Stomach (tissue), 9 donors: Measurements from ENCODE around the gene NUMB. TPM values are rescaled to one million over a fixed set of nuclear protein-coding genes. Genes with fewer than 3 reads are reported as not detected.

Experiments
- DNase-seq, 2 donors: peaks; one replicate each; pipeline versions ENCODE4 v3.0.0 to v3.0.0-alpha.2; 2013 to 2019
- H3K27ac ChIP-seq, 5 donors: fragments of 200-600 bp in 4 of 5; sonication (generic) in 4 of 5; one replicate each; pipeline ENCODE4 v1.5.1; 2013 to 2019; ENCODE audit warnings: mild to moderate bottlenecking in 1 of 5, moderate library complexity in 1 of 5
- H3K27me3 ChIP-seq, 3 donors: fragments of 200-600 bp; sonication (generic); one replicate each; pipeline ENCODE4 v1.5.1; 2017 to 2019; ENCODE audit warnings: mixed run types in 1 of 3
- H3K36me3 ChIP-seq, 4 donors: fragments of 200-600 bp; sonication (generic); 1 replicate in 3 of 4; 2 replicates in 1 of 4; pipeline ENCODE4 v1.5.1; 2016 to 2019
- H3K4me1 ChIP-seq, 4 donors: fragments of 200-600 bp; sonication (generic); one replicate each; pipeline ENCODE4 v1.5.1; 2016 to 2019
- H3K4me3 ChIP-seq, 4 donors: fragments of 200-600 bp; sonication (generic) in 3 of 4; one replicate each; pipeline ENCODE4 v1.5.1; 2016 to 2019; ENCODE audit warnings: mild to moderate bottlenecking in 1 of 4
- H3K9me3 ChIP-seq, 4 donors: fragments of 200-600 bp; sonication (generic); one replicate each; pipeline ENCODE4 v1.5.1; 2016 to 2019
- EP300 ChIP-seq: sonication (generic); formaldehyde crosslinking; IDR thresholded peaks from one replicate; pipeline ENCODE4 v1.6.1; 2017; ENCODE audit warnings: antibody characterized with exemption
- POLR2A ChIP-seq, 4 donors: fragments of 450-650 bp; IDR thresholded peaks; one replicate each; pipeline ENCODE4 v1.6.1; 2016; ENCODE audit warnings: antibody characterized with exemption in 4 of 4, control low read depth in 2 of 4, mild to moderate bottlenecking in 1 of 4, moderate library complexity in 1 of 4
- POLR2AphosphoS5 ChIP-seq, 3 donors: sonication (generic); formaldehyde crosslinking; IDR thresholded peaks; one replicate each; pipeline ENCODE4 v1.6.1; 2016; ENCODE audit warnings: antibody characterized with exemption in 3 of 3
- WGBS, 5 donors: extraction: QIAGEN DNeasy Blood & Tissue Kit in 3 of 5; methylation state at CpG; one replicate each; pipeline versions ENCODE4 v1.1.5 to v1.1.7; 2013 to 2018; 5-methylcytosine and 5-hydroxymethylcytosine counted together
- intact Hi-C: fragments of 100-400 bp; cut with DNase I; formaldehyde crosslinking; loops from one replicate; pipeline ENCODE4 v1.15.1; 2023; ENCODE audit warnings: low total_unique reads
- polyA plus RNA-seq, 3 donors: library from polyadenylated mRNA; stranded (reverse); fragments of 200-250 nt; gene quantifications; one replicate each; pipeline ENCODE4 v1.2.3, GENCODE V29; 2013
- total RNA-seq, 5 donors: library from RNA; depleted of rRNA; stranded (reverse); fragments of >200 nt; gene quantifications; one replicate each; pipeline versions ENCODE4 v1.1.0 to v1.2.3, GENCODE V29; 2014 to 2016
- TF ChIP-seq, protein P1 (sequence below), 7 experiments: fragments of 450-650 bp in 4 of 7; fragments of 200-600 bp in 3 of 7; sonication (generic) in 3 of 7; IDR thresholded peaks; one replicate each; pipeline ENCODE4 v1.5.1; 2016 to 2019; ENCODE audit warnings: antibody characterized with exemption in 7 of 7, control low read depth in 2 of 7, mild to moderate bottlenecking in 1 of 7
- donor health status: healthy with polysubstance abuse.
- donor health status: Bipolar disorder and iron deficiency.
- donor health status: healthy.

The NUMB gene
- total and polyA plus RNA-seq, 8 donors = 26.4 to 135 (median 50.0) TPM

GRCh38 chr14:73500360-73500759, 42.0 kb upstream of the NUMB start:
- Histone ChIP-seq H3K9me3 (no peaks in the 10 kb centered on the region), H3K4me1 (no peaks in the 10 kb centered on the region), H3K4me3 (no peak overlapping the region), H3K27ac (no peak overlapping the region), H3K36me3 (peaks cover 0 to 69% (median 26%) of the 10 kb centered on the region in 4 donors), H3K27me3 (no peaks in the 10 kb centered on the region)
- WGBS, 5 donors = 91 to 97% (median 95%) methylated on average over 6 of the region's 6 CpGs
- TF ChIP-seq EP300 (no peak), POLR2AphosphoS5 (IDR thresholded peaks at IDR 0.05) (no peak), POLR2A (IDR thresholded peaks at IDR 0.05) (no peak)
- TF ChIP-seq, protein P1, sequence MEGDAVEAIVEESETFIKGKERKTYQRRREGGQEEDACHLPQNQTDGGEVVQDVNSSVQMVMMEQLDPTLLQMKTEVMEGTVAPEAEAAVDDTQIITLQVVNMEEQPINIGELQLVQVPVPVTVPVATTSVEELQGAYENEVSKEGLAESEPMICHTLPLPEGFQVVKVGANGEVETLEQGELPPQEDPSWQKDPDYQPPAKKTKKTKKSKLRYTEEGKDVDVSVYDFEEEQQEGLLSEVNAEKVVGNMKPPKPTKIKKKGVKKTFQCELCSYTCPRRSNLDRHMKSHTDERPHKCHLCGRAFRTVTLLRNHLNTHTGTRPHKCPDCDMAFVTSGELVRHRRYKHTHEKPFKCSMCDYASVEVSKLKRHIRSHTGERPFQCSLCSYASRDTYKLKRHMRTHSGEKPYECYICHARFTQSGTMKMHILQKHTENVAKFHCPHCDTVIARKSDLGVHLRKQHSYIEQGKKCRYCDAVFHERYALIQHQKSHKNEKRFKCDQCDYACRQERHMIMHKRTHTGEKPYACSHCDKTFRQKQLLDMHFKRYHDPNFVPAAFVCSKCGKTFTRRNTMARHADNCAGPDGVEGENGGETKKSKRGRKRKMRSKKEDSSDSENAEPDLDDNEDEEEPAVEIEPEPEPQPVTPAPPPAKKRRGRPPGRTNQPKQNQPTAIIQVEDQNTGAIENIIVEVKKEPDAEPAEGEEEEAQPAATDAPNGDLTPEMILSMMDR (IDR thresholded peaks at IDR 0.05) = no peak
- intact Hi-C loops = no loop called here
- no peak for DNase-seq

DNA sequence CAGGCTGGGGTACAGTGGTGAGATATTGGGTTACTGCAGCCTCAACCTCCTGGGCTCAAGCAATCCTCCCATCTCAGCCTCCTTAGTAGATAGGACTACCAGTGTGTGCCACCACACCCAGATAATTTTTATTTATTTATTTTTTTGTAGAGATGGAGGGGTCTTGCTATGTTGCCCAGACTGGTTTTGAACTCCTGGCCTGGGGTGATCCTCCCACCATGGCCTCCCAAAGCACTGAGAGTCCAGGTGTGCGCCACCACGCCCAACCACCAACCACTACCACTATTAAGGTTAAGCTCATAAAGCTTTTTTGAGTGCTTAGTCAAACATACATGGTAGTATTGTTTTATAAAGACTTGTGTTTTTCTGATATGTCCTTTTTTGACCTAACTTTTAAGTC, 36.2 kb upstream of the NUMB start:
- WGBS, 5 donors = 94 to 100% (median 98%) methylated on average over 2 of the region's 2 CpGs
- no peak overlapping the region for H3K27ac ChIP-seq
- H3K4me3 ChIP-seq = no peak overlapping the region
- no peaks in the 10 kb centered on the region for H3K27me3 ChIP-seq
- TF ChIP-seq, protein P1 (IDR thresholded peaks at IDR 0.05) = no peak
- TF ChIP-seq POLR2AphosphoS5 (IDR thresholded peaks at IDR 0.05) (no peak), POLR2A (IDR thresholded peaks at IDR 0.05) (no peak), EP300 (no peak)
- H3K4me1 ChIP-seq = peaks cover 20 to 43% (median 40%) of the 10 kb centered on the region in 4 donors
- no peak for DNase-seq
- intact Hi-C loops = no loop called here
- peaks cover 4 to 38% (median 16%) of the 10 kb centered on the region in 4 donors for H3K36me3 ChIP-seq
- H3K9me3 ChIP-seq = no peaks in the 10 kb centered on the region

DNA sequence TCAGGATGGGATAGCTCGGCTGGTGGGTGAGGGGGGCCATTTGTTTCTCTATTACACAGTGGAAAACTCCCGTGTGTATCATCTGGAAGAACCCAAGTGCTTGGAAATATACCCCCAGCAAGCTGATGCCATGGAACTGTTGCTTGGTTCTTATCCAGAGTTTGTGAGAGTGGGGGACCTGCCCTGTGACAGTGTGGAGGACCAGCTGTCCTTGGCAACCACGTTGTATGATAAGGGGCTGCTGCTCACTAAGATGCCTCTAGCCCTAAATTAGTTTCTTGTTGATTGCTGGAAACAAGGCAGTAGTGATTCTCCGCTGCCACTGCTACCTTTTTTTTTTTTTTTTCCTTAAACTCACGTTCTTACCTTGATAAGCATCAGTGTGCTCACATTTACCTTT, 34.3 kb upstream of the NUMB start:
- no peaks in the 10 kb centered on the region for H3K9me3 ChIP-seq
- H3K4me1 ChIP-seq = peaks cover 20 to 43% (median 40%) of the 10 kb centered on the region in 4 donors
- 60 to 73% (median 64%) methylated on average over 5 of the region's 5 CpGs for WGBS, 5 donors
- no peak for DNase-seq
- no peaks in the 10 kb centered on the region for H3K27me3 ChIP-seq
- H3K36me3 ChIP-seq = peaks cover 4 to 20% (median 14%) of the 10 kb centered on the region in 4 donors
- H3K27ac ChIP-seq = no peak overlapping the region
- TF ChIP-seq POLR2AphosphoS5 (IDR thresholded peaks at IDR 0.05) (no peak), EP300 (no peak), POLR2A (IDR thresholded peaks at IDR 0.05) (no peak)
- TF ChIP-seq, protein P1 (IDR thresholded peaks at IDR 0.05) = no peak
- intact Hi-C loops = no loop called here
- peak overlapping the region in 2 of 4 donors; percentile 75 to 93 for H3K4me3 ChIP-seq

DNA sequence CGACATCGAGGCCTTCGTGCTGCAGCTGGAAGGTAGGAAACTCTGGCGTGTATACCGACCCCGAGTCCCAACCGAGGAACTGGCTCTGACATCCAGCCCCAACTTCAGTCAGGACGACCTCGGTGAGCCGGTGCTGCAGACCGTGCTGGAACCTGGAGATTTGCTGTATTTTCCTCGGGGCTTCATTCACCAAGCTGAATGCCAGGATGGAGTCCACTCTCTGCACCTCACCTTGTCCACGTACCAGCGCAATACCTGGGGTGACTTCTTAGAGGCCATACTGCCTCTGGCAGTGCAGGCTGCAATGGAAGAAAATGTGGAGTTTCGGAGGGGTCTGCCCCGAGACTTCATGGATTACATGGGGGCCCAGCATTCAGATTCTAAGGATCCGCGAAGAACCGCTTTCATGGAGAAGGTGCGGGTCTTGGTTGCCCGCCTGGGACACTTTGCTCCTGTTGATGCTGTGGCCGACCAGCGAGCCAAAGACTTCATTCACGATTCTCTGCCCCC, 33.8 kb upstream of the NUMB start:
- H3K9me3 ChIP-seq = no peaks in the 10 kb centered on the region
- intact Hi-C loops = no loop called here
- no peaks in the 10 kb centered on the region for H3K27me3 ChIP-seq
- DNase-seq = no peak
- peaks cover 20 to 43% (median 40%) of the 10 kb centered on the region in 4 donors for H3K4me1 ChIP-seq
- 54 to 62% (median 55%) methylated on average over 21 to 24 of the region's 24 CpGs for WGBS, 5 donors
- peaks cover 3 to 17% (median 9%) of the 10 kb centered on the region in 4 donors for H3K36me3 ChIP-seq
- H3K4me3 ChIP-seq = peak overlapping the region; percentile 60 to 93 (median 79)
- H3K27ac ChIP-seq = peak overlapping the region in 2 of 5 donors; percentile 89 to 91
- TF ChIP-seq, protein P1 (IDR thresholded peaks at IDR 0.05) = no peak
- TF ChIP-seq POLR2A (IDR thresholded peaks at IDR 0.05) (no peak), POLR2AphosphoS5 (IDR thresholded peaks at IDR 0.05) (no peak), EP300 (no peak)
